K562 (cell line): ENCODE results near the gene MINPP1. TPM values are rescaled to one million over a fixed set of nuclear protein-coding genes. Genes with fewer than 3 reads are reported as not detected.
"Not testable (repeated sequence)": the region's sequence is repeated elsewhere in the genome, so short reads cannot be mapped to it uniquely, and the experiment has no call there.

Source experiments
- ATAC-seq: fragments of 200-7000 bp; cut with Tn5 transposase; 3 replicates; pipeline ENCODE4 v1.9.1; 2020; ENCODE audit warnings: moderate library complexity
- BruUV-seq: library from RNA; stranded (reverse); fragments of 400-500 nt; replicated peaks from 2 replicates; lab custom pipeline; 2021; lab: Mats Ljungman, UMichigan
- CTCF ChIA-PET: fragments of 300-600 bp; formaldehyde crosslinking; extraction: SDS; loops from one replicate; lab custom pipeline; 2021; ENCODE audit warnings: low intra/inter-chr PET ratio; lab: Yijun Ruan, JAX
- POLR2A ChIA-PET: fragments of 300-600, 350-650 bp; sonication (Branson Sonifier 250); formaldehyde crosslinking; extraction: SDS; loops from one replicate; lab custom pipeline; 2021; ENCODE audit warnings: antibody characterized with exemption, inconsistent platforms; lab: Yijun Ruan, JAX
- DNase-seq, 4 experiments: peaks; one replicate each; pipeline versions ENCODE4 v3.0.0 to v3.0.0-alpha.2; 2011 to 2018; ENCODE audit warnings: low spot score in 3 of 4, mixed read lengths in 3 of 4; ENCODE audit errors: extremely low read depth in 1 of 4
- FAIRE-seq: peaks from 2 replicates; lab custom pipeline; 2011; peaks lifted over from hg19 to GRCh38; lab: Jason Lieb, UNC
- H2AFZ ChIP-seq: 2 replicates; pipeline ENCODE4 v1.6.0; 2011; ENCODE audit warnings: low read depth, low read length, control low read depth, inconsistent platforms
- H3K27ac ChIP-seq: fragments of 200-600 bp; 3 replicates; pipeline ENCODE4 v1.8.0; 2011; ENCODE audit warnings: low read depth, mild to moderate bottlenecking, control low read depth, inconsistent platforms, low read length, moderate library complexity, mixed read lengths; ENCODE audit errors: extremely low read depth
- H3K27me3 ChIP-seq, 2 experiments: fragments of 300-600 bp in 1 of 2; 2 replicates in 1 of 2; 3 replicates in 1 of 2; pipeline versions ENCODE4 v1.6.0 to v1.8.0; 2011; ENCODE audit warnings: inconsistent platforms in 2 of 2, low read length in 2 of 2, mild to moderate bottlenecking in 1 of 2, mixed read lengths in 1 of 2, moderate library complexity in 1 of 2; ENCODE audit not compliant: control insufficient read depth in 2 of 2, insufficient read depth in 2 of 2
- H3K36me3 ChIP-seq: fragments of 300-600 bp; 3 replicates; pipeline ENCODE4 v1.8.0; 2011; ENCODE audit warnings: mild to moderate bottlenecking, low read length, inconsistent platforms; ENCODE audit not compliant: control insufficient read depth, insufficient read depth
- H3K4me1 ChIP-seq, 2 experiments: fragments of 200-600 bp in 1 of 2; replicated peaks in 1 of 2; 2 replicates in 1 of 2; 3 replicates in 1 of 2; pipeline versions ENCODE4 v1.5.1 to v1.8.0; 2011; ENCODE audit warnings: inconsistent platforms in 2 of 2, low read length in 2 of 2, mild to moderate bottlenecking in 1 of 2, mixed read lengths in 1 of 2, moderate library complexity in 1 of 2; ENCODE audit not compliant: control insufficient read depth in 2 of 2, insufficient read depth in 2 of 2
- H3K4me2 ChIP-seq: 2 replicates; pipeline ENCODE4 v1.6.1; 2011; ENCODE audit warnings: low read length, control low read depth, inconsistent platforms, mixed read lengths; ENCODE audit not compliant: insufficient read depth
- H3K4me3 ChIP-seq: fragments of 200-600 bp; sonication (generic), shearing (Covaris generic); 2 replicates; pipeline ENCODE4 v1.5.1; 2016; ENCODE audit warnings: control low read depth, inconsistent platforms
- H3K79me2 ChIP-seq: fragments of 200-600 bp; 3 replicates; pipeline ENCODE4 v1.8.0; 2011; ENCODE audit warnings: low read length, inconsistent platforms; ENCODE audit not compliant: control insufficient read depth, insufficient read depth
- H3K9ac ChIP-seq, 2 experiments: 2 replicates each; pipeline versions ENCODE4 v1.6.0 to v1.6.1; 2011; ENCODE audit warnings: low read depth in 2 of 2, low read length in 2 of 2, control low read depth in 1 of 2, inconsistent platforms in 1 of 2, mild to moderate bottlenecking in 1 of 2, mixed read lengths in 1 of 2; ENCODE audit not compliant: insufficient read depth in 1 of 2
- H3K9me1 ChIP-seq: one replicate; pipeline ENCODE4 v1.6.0; 2011; ENCODE audit warnings: inconsistent platforms, mild to moderate bottlenecking, low read length, moderate library complexity; ENCODE audit not compliant: control insufficient read depth, insufficient read depth
- H3K9me3 ChIP-seq: replicated peaks from 2 replicates; pipeline ENCODE4 v1.5.1; 2011; ENCODE audit warnings: low read depth, low read length, inconsistent platforms; ENCODE audit not compliant: control insufficient read depth, insufficient read depth
- H4K20me1 ChIP-seq: replicated peaks from 2 replicates; pipeline ENCODE4 v1.6.1; 2011; ENCODE audit warnings: low read length, inconsistent platforms, mixed read lengths; ENCODE audit not compliant: control insufficient read depth, insufficient read depth
- WGBS: fragments of 100-300 bp; shearing (Covaris generic); methylation state at CpG from one replicate; pipeline ENCODE4 v1.1.6; 2016; ENCODE audit warnings: low coverage, mixed read lengths; ENCODE audit not compliant: insufficient coverage; ENCODE audit errors: missing lambda C conversion rate; 5-methylcytosine and 5-hydroxymethylcytosine counted together
- in situ Hi-C: fragments of 300-500 bp; cut with MboI; formaldehyde crosslinking; loops from 4 replicates; pipeline ENCODE4 v1.15.0; 2018; ENCODE audit warnings: inconsistent platforms, mixed read lengths
- intact Hi-C: fragments of 100-400 bp; cut with micrococcal nuclease; formaldehyde crosslinking; loops from 2 replicates; pipeline ENCODE4 v1.14.2; 2022
- polyA plus RNA-seq, 8 experiments: library from polyadenylated mRNA; depleted of rRNA in 4 of 8; stranded (reverse) in 5 of 8; unstranded in 3 of 8; fragments of >200 nt; fragmentation: Nextera tagmentation in 2 of 8; fragmentation: Illumina TruSeq in 1 of 8; extraction: Ambion mirVana in 2 of 8; extraction: Trizol in 1 of 8; gene quantifications; 2 replicates each; pipeline versions ENCODE4 v1.2.1 to v1.2.3, GENCODE V29; 2011 to 2014; ENCODE audit warnings: inconsistent platforms in 1 of 8, missing spikeins in 1 of 8
- total RNA-seq, 7 experiments: library from RNA; depleted of rRNA in 6 of 7; stranded (reverse); fragments of >200 nt in 6 of 7; fragmentation: Illumina TruSeq in 2 of 7; extraction: Trizol in 2 of 7; gene quantifications; 2 replicates each; pipeline versions ENCODE4 v1.2.1 to v1.2.3, GENCODE V29; 2011 to 2021; ENCODE audit warnings: low replicate concordance in 1 of 7

Gene MINPP1
- total and polyA plus RNA-seq, 9 of the 15 experiments (the other 6 are each of a cell fraction or from before 2014, with no cell fraction given): 11.5 to 44.5 (median 27.1) TPM

DNA sequence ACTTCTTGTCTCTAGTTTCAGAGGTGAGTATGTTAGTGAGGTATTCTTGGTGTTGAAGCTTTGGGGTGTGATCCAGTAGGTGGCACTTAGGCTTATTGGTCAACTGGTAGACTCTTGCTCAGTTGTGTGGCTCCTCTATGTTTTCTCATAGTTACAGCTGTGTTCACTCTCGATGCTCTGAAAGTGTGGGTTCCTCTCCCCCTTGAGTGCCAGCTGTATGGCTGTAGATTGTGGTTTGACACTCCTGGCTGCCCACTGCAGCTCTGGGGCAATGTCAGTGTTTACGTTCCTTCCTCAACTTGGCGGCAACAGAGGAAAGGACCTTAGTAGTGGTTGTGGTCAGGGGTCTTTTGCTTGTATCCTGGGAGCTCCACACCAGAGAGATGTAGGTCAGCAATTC lies 37.8 kb upstream of the MINPP1 start:
- H4K20me1 ChIP-seq, H3K4me3 ChIP-seq, H3K27me3 ChIP-seq, H3K27ac ChIP-seq, H3K36me3 ChIP-seq, in situ Hi-C loops, intact Hi-C loops, H3K9ac ChIP-seq, H2AFZ ChIP-seq, POLR2A ChIA-PET, H3K4me1 ChIP-seq, CTCF ChIA-PET, H3K4me2 ChIP-seq, DNase-seq, FAIRE-seq, H3K79me2 ChIP-seq, H3K9me1 ChIP-seq, ATAC-seq, BruUV-seq, H3K9me3 ChIP-seq: not testable (repeated sequence)
- WGBS: 75% methylated on average over 2 of the region's 3 CpGs

DNA sequence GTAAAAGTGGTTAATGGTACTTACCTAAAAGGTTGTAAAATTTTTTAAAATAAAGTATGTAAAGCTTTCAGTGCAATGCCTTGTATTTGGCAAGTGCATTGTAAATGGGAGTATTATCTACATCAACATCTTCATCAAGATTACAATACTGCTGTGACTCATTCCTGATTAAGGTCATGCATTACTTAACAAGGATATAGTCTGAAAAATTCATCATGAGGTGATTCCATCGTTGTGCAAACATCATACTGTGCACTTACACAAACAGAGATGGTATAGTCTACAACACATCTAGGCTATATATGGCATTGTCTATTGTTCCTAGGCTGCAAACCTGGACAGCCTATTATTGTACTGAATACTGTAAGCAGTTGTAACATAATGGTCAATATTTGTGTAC lies 16.0 kb upstream of the MINPP1 start:
- H3K4me3 ChIP-seq, H4K20me1 ChIP-seq, H3K4me2 ChIP-seq, DNase-seq, H3K9me1 ChIP-seq, H3K4me1 ChIP-seq, H3K36me3 ChIP-seq, H2AFZ ChIP-seq, intact Hi-C loops, CTCF ChIA-PET, H3K9me3 ChIP-seq, FAIRE-seq, H3K27me3 ChIP-seq, in situ Hi-C loops, H3K79me2 ChIP-seq, POLR2A ChIA-PET, H3K27ac ChIP-seq, H3K9ac ChIP-seq, BruUV-seq: not testable (repeated sequence)
- no CpG with 5 or more reads among the region's 1 CpG for WGBS
- peak; percentile 35; the same call in 1 of the 3 replicates for ATAC-seq

DNA sequence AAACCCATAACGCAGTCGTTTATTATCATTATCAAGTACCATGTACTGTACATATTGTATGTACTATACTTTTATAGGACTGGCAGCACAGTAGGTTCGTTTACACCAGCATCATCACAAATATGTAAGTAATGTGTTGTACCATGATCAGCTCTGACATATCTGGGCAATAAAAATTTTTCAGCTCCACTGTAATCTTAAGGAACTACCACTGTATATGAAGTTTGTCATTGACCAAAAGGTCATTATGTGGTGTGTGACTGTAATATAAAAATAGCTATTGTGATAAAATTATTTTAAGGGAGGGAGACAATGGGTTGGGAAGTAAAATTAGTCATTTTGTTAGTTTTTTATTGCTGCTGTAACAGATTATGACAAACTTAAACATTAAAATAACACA lies 14.4 kb upstream of the MINPP1 start:
- H3K9me3 ChIP-seq, H3K27ac ChIP-seq, H4K20me1 ChIP-seq, in situ Hi-C loops, CTCF ChIA-PET, H3K4me2 ChIP-seq, POLR2A ChIA-PET, ATAC-seq, DNase-seq, H3K4me1 ChIP-seq, H3K4me3 ChIP-seq, H3K27me3 ChIP-seq, H2AFZ ChIP-seq, H3K79me2 ChIP-seq, H3K9me1 ChIP-seq, BruUV-seq, intact Hi-C loops, H3K36me3 ChIP-seq, H3K9ac ChIP-seq, FAIRE-seq: not testable (repeated sequence)
- WGBS: no CpG with 5 or more reads among the region's 3 CpGs
